Superior temporal gyrus (tissue), 1 donor: ENCODE results near the gene LGI4.
"Not testable (repeated sequence)": the region's sequence is repeated elsewhere in the genome, so short reads cannot be mapped to it uniquely, and the experiment has no call there.

Experiments
- DNase-seq: peaks from one replicate; pipeline ENCODE4 v3.0.0-alpha.2; 2016; ENCODE audit errors: extremely low spot score

The LGI4 gene

DNA sequence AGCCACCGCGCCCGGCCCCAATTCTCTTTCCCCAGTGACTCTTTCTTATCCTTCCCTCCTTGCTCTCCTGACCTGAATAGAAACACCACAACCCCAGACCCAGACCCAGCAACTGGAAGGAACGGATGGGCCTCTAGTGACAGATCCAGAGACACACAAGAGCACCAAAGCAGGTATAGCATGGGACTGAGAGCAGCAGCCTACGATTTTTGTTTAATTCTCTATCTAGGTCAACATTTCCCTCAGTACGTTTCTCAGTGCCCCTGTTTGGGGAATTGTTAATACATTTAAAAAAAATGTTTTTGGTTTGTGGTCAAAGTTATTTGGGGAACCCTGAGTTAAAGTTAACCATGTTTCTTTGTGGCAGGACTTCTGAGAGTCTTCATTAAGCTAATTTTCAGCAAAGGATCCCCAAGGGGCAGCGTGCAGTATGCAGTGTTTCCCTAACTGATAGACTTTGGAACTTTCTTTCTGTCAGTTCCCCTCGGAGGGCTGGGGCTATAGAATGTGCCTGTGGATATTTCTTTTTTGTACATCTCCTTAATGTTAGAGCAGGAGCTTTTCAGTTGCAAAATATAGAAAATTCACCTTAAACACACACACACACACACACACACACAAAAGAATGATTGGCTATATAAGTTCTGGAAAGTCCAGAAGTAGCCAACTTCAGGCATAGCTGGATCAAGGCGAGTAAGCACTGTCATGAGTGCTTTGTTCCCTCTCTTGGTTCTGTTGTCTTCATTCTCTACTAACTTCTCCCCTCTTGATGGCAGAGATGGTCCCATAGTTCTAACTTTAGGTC is 26.0 kb upstream of the LGI4 start:
- no peak for DNase-seq

GRCh38 chr19:35159606-35160005 is 24.7 kb upstream of the LGI4 start:
- DNase-seq = no peak

- DNase-seq = no peak
Observed at GRCh38 chr19:35157431-35157830, 22.6 kb upstream of the LGI4 start.

DNA sequence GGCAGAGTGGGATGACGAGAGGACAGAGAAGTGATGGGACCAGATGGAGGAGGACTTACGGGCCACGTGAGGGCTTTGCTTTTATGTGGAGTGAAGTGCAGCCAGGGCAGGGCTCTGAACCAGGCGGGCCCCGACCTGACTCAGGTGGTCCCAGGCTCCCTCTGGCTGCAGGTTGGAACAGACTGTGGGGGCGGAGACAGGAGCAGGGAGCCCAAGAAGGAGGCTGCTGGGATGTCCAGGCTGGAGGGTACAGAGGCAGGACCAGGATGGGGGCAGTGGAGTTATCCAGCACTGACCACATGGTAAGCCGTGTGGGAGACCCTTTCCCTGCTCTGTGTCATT is 21.8 kb upstream of the LGI4 start:
- no peak for DNase-seq

GRCh38 chr19:35155981-35156672 is 21.3 kb upstream of the LGI4 start:
- DNase-seq = no peak

DNA sequence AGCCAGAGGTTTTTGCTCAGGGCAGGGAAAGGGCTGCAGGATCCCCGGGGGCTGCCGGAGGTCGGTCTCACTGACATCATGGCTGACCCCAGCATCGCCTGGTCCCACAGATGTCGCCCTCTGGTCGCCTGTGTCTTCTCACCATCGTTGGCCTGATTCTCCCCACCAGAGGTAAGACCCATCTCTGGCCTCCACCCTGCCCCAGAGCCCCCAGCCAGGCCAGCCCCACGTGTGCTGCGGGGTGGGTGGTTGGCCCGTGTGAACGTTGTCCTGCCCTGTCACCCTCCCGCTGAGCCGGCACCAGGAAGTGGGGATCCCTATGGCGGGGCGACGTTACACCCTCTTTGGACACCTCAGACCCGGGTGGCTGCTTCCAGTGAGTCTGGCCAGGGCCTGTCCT is 20.6 kb upstream of the LGI4 start:
- no peak for DNase-seq

DNA sequence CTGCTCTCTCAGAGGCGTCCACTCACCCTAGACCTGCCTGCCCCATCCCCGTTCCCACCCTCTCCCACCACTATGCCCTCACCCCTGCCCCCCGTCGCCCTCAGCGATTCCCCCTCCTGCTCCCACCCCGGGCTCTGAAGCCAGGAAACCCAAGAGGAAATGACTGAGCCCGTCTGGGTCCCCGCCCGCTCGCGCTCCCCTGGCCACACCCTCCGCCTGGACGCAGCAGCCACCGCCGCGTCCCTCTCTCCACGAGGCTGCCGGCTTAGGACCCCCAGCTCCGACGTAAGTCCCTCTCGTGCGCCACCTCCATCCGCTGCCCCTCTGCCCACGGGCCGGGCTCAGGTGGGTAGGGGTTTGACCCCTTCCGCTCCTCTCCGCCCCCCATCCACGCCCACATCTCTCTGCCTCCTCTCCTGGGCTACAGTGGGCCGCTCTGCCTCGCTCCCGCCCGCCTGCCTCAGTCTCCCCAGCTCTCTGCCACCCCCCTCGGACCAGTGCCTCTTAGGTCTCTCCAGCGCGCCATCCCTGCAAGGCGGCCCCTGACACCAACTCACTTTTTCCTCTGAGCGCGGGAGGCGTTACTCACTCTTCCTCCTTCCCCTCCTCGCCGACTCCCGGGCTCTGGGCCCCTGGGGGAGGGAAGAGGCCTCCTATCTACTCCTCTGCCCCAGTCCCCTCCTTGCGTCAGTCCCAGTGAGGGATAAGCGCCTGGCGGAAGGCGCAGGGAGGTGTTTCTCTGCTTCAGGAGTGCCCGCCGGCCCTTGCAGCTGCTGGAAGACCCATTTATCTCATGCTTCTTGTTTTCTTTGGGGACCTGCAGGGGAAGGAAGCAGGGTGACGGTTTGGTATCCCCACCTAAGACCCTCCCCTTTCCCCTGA is 19.9 kb upstream of the LGI4 start, which contains the start of gene FXYD5:
Gene FXYD5 (plus strand): TSS at position 211 of the 882 bp plus-strand sequence. CDS start 816 bp downstream, outside the sequence.
- DNase-seq = peak; percentile 3

DNA sequence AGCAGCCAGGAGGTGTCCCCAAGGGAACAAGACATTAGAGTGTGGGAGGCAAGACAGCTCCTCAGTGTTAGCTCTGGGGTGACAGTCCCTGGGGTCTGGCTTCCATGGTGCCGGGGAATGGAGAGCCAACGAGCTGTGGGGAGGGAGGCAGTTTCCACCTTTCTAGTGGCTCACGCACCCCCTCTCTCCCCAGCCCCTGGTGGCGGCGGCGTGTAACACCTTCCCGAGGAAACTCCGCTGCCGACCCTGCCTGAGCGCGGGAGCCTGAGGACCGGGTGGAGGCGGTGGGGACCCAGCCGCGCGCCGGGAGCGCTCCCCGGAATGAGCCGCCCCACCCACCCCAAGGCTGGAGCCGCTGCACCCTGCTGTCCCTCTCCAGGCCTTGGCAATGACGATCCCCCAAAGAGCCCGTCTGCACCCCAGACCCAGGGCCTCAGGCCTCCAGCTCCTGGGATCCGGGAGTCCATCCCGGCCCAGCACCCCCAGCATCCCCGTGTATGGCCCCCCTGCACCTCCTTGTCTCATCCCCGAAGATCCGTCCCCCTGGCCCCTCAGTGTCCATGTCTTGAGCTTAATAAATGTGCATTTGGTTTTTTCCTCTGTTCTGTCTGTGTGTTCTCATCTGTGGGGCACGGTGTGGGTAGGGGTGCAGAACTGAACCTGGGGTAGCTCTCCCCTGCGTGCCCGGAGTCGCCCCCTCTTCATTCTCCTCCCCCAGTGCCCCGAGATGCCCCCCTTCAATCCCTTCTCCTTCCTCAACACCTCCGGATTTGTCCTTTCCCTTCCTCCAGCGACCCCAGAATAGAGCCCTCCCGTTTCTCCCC is 19.1 kb upstream of the LGI4 start:
- no peak for DNase-seq

GRCh38 chr19:35153129-35153522 is 18.3 kb upstream of the LGI4 start:
- DNase-seq = not testable (repeated sequence)

DNA sequence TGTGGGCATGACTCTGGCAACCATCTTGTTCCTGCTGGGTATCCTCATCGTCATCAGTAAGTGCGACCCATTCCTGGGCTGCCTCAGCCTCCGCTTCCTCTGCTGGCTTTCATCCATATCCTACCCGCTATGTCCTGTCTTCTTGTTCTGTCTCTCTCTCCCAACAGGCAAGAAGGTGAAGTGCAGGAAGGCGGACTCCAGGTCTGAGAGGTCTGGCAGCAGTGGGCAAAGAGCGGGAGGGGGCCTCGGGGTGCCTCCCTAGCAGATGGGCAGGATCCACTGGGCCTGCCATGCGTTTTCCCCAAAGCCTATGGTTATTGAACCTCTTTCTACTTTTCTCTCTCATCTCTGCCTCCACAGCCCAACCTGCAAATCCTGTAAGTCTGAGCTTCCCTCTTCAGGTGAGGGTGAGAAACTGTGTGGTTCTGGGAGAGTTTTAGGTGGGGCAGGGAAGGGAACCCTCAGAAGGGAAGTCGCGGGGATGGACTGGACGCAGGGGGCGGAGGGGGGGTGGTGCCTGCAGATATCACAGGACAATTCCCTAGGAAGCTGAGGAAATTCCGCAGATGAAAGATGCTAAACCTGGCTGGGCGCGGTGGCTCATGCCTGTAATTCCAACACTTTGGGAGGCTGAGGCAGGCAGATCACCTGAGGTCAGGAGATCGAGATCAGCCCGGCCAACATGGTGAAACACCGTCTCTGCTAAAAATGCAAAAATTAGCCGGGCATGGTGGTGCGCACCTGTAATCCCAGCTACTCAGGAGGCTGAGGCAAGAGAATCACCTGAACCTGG is 16.6 kb upstream of the LGI4 start:
- DNase-seq = peak; percentile 2

GRCh38 chr19:35150445-35150844 is 15.6 kb upstream of the LGI4 start:
- no peak for DNase-seq

DNA sequence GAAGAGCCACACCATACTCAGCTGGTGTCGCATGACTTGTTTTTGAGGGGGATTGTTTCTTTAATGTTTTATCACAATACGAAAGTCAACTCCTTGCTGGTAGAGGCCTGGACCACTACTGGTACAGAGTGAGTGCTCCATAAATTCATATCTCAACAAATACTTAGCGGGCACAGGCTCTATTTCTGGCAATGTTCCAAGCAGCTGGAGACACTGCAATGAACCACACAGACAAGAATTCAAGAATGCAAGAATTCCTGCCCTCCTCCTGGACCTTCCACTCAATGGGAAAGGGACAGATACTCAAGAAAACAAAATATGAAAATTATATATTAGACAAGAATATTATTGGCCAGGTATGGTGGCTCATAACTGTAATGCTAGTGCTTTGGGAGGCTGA is 14.6 kb upstream of the LGI4 start:
- peak; percentile 1 for DNase-seq

GRCh38 chr19:35146746-35147459 is 12.0 kb upstream of the LGI4 start:
- no peak for DNase-seq

- no peak for DNase-seq
Observed at GRCh38 chr19:35144600-35145436, 10.0 kb upstream of the LGI4 start.

GRCh38 chr19:35144259-35144599 is 9.4 kb upstream of the LGI4 start:
- DNase-seq = no peak

- no peak for DNase-seq
Observed at GRCh38 chr19:35143818-35144217, 9.0 kb upstream of the LGI4 start.

- no peak for DNase-seq
Observed at GRCh38 chr19:35143231-35143715, 8.4 kb upstream of the LGI4 start, which contains the start of gene FXYD7. FXYD7 (plus strand) TSS chr19:35143255; CDS start chr19:35143334, 79 bp downstream.

DNA sequence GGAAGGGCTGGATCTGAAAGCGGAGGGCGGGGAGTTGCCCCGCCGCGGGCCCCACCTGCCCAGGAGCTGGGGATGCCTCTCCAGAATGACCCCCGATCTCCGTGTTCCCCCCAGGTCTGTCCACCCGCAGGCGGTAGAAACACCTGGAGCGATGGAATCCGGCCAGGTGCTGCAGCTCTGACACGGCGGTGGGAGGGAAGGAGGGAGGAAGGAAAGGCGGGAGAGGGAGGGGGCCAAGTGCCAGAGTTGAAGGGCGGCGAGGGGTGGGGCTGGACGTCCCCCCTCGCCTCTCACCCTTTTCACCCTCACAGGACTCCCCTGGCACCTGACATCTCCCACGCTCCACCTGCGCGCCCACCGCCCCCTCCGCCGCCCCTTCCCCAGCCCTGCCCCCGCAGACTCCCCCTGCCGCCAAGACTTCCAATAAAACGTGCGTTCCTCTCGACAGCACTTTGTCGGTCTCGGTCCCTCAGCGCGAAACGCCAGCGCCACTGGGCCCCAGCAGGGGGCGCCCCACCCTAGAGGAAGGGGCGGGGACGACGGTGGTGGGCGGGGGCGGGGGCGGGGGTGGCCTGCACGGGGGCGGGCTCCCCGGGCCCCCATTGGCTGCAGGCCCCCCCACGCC is 7.9 kb upstream of the LGI4 start:
- no peak for DNase-seq
